Testis (tissue), 2 donors: ENCODE measurements around the gene NPB.

Experiments
- POLR2A ChIP-seq: fragments of 450-650 bp; IDR thresholded peaks from one replicate; pipeline ENCODE4 v1.6.1; 2017; ENCODE audit warnings: antibody characterized with exemption, mild to moderate bottlenecking, moderate library complexity
- TF ChIP-seq, protein P1 (sequence below), 3 experiments: fragments of 450-650 bp in 2 of 3; fragments of 200-600 bp in 1 of 3; sonication (generic) in 1 of 3; IDR thresholded peaks; one replicate each; pipeline ENCODE4 v1.5.1; 2016 to 2019; ENCODE audit warnings: antibody characterized with exemption in 3 of 3, mild to moderate bottlenecking in 2 of 3, moderate library complexity in 1 of 3

DNA sequence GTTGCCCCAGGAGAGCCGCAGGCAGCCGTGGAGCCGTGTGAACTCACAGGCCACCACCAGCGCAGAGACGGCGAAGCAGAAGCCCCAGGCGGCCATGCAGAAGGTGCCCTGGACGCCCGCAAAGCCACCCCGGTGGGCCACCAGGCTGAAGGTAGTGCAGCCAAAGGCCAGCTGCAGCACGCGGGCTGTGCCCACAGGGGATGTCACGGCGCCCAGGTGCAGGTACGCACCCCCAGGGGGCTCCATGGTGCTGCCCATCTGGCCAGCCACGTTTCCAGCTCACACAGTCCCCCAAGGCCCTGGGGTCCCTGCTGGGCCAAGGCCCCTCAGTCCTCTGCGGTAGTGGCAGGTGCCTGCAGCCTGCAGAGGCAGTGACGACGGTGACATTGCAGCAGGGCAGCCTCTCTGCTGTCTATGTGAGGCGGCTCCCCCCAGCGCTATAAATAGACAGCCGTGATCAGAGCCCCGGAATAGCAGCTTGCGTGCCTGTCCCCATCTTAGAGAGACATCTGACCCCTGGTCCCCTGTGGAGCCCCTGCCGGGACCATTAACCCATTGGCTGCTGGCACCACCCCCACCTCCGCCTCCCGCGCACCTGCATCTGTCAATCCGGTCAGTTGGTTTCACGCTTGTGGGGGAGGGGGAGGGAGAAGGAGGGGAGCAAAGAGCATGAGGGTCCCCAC, 39.6 kb downstream of the NPB start:
- TF ChIP-seq, protein P1, sequence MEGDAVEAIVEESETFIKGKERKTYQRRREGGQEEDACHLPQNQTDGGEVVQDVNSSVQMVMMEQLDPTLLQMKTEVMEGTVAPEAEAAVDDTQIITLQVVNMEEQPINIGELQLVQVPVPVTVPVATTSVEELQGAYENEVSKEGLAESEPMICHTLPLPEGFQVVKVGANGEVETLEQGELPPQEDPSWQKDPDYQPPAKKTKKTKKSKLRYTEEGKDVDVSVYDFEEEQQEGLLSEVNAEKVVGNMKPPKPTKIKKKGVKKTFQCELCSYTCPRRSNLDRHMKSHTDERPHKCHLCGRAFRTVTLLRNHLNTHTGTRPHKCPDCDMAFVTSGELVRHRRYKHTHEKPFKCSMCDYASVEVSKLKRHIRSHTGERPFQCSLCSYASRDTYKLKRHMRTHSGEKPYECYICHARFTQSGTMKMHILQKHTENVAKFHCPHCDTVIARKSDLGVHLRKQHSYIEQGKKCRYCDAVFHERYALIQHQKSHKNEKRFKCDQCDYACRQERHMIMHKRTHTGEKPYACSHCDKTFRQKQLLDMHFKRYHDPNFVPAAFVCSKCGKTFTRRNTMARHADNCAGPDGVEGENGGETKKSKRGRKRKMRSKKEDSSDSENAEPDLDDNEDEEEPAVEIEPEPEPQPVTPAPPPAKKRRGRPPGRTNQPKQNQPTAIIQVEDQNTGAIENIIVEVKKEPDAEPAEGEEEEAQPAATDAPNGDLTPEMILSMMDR (IDR thresholded peaks at IDR 0.05): no peak
- no peak for TF ChIP-seq POLR2A
